HFFc6 (cell line): Measurements from ENCODE around the gene KLF8. TPM values are rescaled to one million over a fixed set of nuclear protein-coding genes. Genes with fewer than 3 reads are reported as not detected.

Experiments
- DNase-seq: peaks from one replicate; pipeline ENCODE4 v3.0.0-alpha.2; 2018
- H3K27ac Mint-ChIP-seq: 2 replicates; pipeline ENCODE4 v1.8.0; 2020; ENCODE audit warnings: mild to moderate bottlenecking, mixed read lengths
- H3K27me3 Mint-ChIP-seq: 2 replicates; pipeline ENCODE4 v1.8.0; 2021; ENCODE audit warnings: mild to moderate bottlenecking, moderate library complexity, mixed read lengths; ENCODE audit not compliant: insufficient read depth
- H3K36me3 Mint-ChIP-seq: 2 replicates; pipeline ENCODE4 v1.8.0; 2021; ENCODE audit warnings: low read depth, mixed read lengths
- H3K4me1 Mint-ChIP-seq: 2 replicates; pipeline ENCODE4 v1.8.0; 2020; ENCODE audit warnings: low read depth, mixed read lengths
- H3K4me3 Mint-ChIP-seq: 2 replicates; pipeline ENCODE4 v1.8.0; 2020; ENCODE audit warnings: mild to moderate bottlenecking, moderate library complexity, mixed read lengths
- H3K9me3 Mint-ChIP-seq: 2 replicates; pipeline ENCODE4 v1.8.0; 2020; ENCODE audit warnings: mild to moderate bottlenecking, mixed read lengths
- total RNA-seq, 6 experiments: library from RNA; stranded (reverse); fragmentation: NEBNext Ultra II Directional; extraction: Animal tissue kit (Norgen Biotek cat#: 25700); gene quantifications; 2 replicates in 1 of 6; 3 replicates in 5 of 6; pipeline ENCODE4 v1.2.3, GENCODE V29; 2021
- TF ChIP-seq, protein P1 (sequence below): fragments of 200-600 bp; sonication (generic); IDR thresholded peaks from 2 replicates; pipeline ENCODE4 v1.5.0; 2021; ENCODE audit warnings: antibody characterized with exemption, mild to moderate bottlenecking

KLF8 gene
- total RNA-seq, 6 experiments from 2014 or later, result 0.03 to 0.09 (median 0.07) TPM; not detected in 3

DNA sequence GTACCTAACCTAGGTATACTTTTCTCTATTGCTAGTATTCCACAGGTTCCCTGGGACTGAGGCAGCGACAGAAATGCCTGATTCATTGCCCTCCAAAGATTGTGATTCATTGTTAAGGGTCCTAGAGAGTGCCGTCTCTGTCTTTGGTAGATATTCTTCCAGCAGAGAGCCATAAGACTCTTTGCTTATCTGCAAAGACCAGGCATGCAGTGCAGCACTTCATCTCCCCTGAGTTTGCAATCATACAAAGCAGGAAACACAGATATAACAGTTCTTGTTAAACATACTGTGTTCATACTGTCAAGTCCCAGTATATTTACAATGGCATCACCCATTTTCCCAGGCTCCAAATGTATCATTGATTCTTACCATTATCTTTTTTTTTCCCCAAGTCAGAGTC, 47.7 kb downstream of the KLF8 start:
- no peaks in the 10 kb centered on the region for H3K9me3 Mint-ChIP-seq
- no peak for DNase-seq
- H3K4me1 Mint-ChIP-seq, result no peaks in the 10 kb centered on the region
- TF ChIP-seq, protein P1, sequence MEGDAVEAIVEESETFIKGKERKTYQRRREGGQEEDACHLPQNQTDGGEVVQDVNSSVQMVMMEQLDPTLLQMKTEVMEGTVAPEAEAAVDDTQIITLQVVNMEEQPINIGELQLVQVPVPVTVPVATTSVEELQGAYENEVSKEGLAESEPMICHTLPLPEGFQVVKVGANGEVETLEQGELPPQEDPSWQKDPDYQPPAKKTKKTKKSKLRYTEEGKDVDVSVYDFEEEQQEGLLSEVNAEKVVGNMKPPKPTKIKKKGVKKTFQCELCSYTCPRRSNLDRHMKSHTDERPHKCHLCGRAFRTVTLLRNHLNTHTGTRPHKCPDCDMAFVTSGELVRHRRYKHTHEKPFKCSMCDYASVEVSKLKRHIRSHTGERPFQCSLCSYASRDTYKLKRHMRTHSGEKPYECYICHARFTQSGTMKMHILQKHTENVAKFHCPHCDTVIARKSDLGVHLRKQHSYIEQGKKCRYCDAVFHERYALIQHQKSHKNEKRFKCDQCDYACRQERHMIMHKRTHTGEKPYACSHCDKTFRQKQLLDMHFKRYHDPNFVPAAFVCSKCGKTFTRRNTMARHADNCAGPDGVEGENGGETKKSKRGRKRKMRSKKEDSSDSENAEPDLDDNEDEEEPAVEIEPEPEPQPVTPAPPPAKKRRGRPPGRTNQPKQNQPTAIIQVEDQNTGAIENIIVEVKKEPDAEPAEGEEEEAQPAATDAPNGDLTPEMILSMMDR, result no peak
- H3K27me3 Mint-ChIP-seq, result peaks cover 2% of the 10 kb centered on the region; the same call in 1 of the 2 replicates
- H3K36me3 Mint-ChIP-seq, result no peaks in the 10 kb centered on the region
- H3K4me3 Mint-ChIP-seq, result no peak overlapping the region
- no peak overlapping the region for H3K27ac Mint-ChIP-seq

DNA sequence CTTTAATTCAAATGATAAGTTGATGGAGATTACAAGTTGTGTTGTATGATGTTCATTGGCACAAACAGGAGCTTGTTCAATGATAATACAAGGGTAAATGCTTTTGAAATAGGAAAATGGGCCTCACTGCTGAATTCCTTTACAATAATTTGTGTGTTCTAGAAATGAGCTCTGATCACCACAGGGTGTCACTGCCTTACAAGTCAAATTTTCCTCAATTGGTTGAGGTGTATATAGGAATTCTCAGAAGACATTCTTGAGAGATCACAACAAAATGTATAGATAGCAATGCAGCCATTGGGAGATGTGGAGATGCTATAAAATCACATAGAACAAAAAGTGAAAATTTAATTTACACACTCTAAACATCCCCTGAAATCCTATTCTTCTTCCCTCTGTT, 49.6 kb downstream of the KLF8 start:
- H3K4me3 Mint-ChIP-seq, result no peak overlapping the region
- TF ChIP-seq, protein P1, result peak; percentile 28; the same call in 1 of the 2 replicates
- H3K4me1 Mint-ChIP-seq, result no peaks in the 10 kb centered on the region
- no peaks in the 10 kb centered on the region for H3K9me3 Mint-ChIP-seq
- peaks cover 2% of the 10 kb centered on the region; the same call in 1 of the 2 replicates for H3K27me3 Mint-ChIP-seq
- DNase-seq, result peak; percentile 0
- no peaks in the 10 kb centered on the region for H3K36me3 Mint-ChIP-seq
- no peak overlapping the region for H3K27ac Mint-ChIP-seq

DNA sequence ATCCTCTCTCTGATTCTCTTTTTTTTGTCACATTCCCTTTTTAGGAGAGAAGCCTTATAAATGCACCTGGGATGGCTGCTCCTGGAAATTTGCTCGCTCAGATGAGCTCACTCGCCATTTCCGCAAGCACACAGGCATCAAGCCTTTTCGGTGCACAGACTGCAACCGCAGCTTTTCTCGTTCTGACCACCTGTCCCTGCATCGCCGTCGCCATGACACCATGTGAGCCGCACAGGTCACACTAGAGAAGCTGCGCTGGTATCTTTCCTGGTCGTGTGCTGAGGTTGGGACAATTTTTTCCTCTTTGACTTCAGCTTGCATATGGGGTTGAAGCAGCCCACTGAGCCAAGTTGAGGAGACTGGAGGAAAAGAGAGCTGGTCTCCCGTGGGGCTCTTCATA, 52.1 kb downstream of the KLF8 start:
- no peaks in the 10 kb centered on the region for H3K36me3 Mint-ChIP-seq
- H3K4me1 Mint-ChIP-seq, result no peaks in the 10 kb centered on the region
- no peaks in the 10 kb centered on the region for H3K27me3 Mint-ChIP-seq
- no peaks in the 10 kb centered on the region for H3K9me3 Mint-ChIP-seq
- TF ChIP-seq, protein P1, result no peak
- H3K4me3 Mint-ChIP-seq, result no peak overlapping the region
- H3K27ac Mint-ChIP-seq, result no peak overlapping the region
- no peak for DNase-seq

DNA sequence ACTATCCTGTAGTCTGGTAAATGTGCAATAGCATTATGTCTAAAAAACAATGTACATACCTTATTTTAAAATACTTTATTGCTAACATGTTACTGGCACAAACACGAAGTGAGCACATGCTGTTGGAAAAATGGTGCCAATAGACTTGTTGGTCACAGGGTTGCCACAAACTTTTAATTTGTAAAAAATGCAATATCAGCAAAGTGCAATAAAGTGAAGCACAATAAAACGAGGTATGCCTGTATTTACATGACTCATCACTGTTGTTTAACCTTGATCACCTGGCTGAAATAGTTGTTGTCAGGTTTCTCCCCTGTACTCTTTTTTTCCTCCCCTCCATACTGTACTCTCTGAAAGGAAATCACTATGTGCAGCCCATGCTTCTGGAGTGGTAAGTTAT, 56.5 kb downstream of the KLF8 start:
- no peak overlapping the region for H3K27ac Mint-ChIP-seq
- H3K4me1 Mint-ChIP-seq, result no peaks in the 10 kb centered on the region
- no peaks in the 10 kb centered on the region for H3K27me3 Mint-ChIP-seq
- no peaks in the 10 kb centered on the region for H3K9me3 Mint-ChIP-seq
- H3K36me3 Mint-ChIP-seq, result no peaks in the 10 kb centered on the region
- TF ChIP-seq, protein P1, result no peak
- no peak overlapping the region for H3K4me3 Mint-ChIP-seq
- no peak for DNase-seq

DNA sequence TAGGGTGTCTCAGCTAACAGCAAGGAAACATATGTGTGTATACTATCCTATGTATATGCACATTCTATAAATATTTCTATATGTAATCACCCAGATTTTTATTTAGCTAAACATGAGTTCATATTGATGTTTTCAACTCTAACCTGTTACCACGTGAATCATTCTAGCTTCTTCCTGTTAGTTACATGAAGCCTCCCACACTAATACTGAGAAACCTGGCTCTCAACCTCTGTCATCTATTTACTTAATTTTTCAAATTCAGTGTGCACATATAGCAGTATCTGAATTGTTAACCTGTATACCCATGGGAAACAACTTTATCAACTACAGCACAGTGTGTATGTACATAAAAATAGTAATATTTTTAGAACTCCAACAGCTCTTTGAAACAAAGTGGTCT, 57.3 kb downstream of the KLF8 start:
- H3K27me3 Mint-ChIP-seq, result peaks cover 1% of the 10 kb centered on the region; the same call in 1 of the 2 replicates
- H3K27ac Mint-ChIP-seq, result no peak overlapping the region
- TF ChIP-seq, protein P1, result no peak
- no peaks in the 10 kb centered on the region for H3K4me1 Mint-ChIP-seq
- DNase-seq, result no peak
- H3K9me3 Mint-ChIP-seq, result no peaks in the 10 kb centered on the region
- H3K4me3 Mint-ChIP-seq, result no peak overlapping the region
- H3K36me3 Mint-ChIP-seq, result no peaks in the 10 kb centered on the region

DNA sequence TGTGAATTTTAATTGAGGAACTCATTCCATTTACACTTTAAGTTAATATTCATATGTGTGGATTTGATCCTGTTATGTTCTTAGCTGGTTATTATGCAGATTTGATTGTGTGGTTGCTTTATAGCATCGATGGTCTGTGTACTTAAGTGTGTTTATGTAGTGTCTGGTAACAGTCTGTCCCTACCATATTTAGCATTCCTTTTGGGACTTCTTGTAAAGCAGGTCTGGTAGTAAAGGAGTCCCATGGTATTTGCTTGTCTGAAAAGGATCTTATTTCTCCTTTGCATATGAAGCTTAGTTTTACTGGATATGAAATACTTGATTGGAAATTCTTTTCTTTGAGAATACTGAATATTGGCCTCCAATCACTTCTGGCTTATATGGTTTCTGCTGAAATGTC, 76.6 kb downstream of the KLF8 start:
- DNase-seq, result no peak
- no peaks in the 10 kb centered on the region for H3K36me3 Mint-ChIP-seq
- no peaks in the 10 kb centered on the region for H3K4me1 Mint-ChIP-seq
- no peaks in the 10 kb centered on the region; the same call in 1 of the 2 replicates for H3K27me3 Mint-ChIP-seq
- H3K27ac Mint-ChIP-seq, result no peak overlapping the region
- H3K4me3 Mint-ChIP-seq, result no peak overlapping the region
- peaks cover 8% of the 10 kb centered on the region; the same call in 1 of the 2 replicates for H3K9me3 Mint-ChIP-seq
- TF ChIP-seq, protein P1, result no peak
